IPS-NIHi7 (cell line): ENCODE data around the gene MFSD11.
"Not testable (repeated sequence)": the region's sequence is repeated elsewhere in the genome, so short reads cannot be mapped to it uniquely, and the experiment has no call there.

Experiments
- DNase-seq: peaks from one replicate; pipeline ENCODE4 v3.0.0; 2012; ENCODE audit warnings: mixed read lengths; ENCODE audit errors: extremely low spot score

Gene MFSD11

DNA sequence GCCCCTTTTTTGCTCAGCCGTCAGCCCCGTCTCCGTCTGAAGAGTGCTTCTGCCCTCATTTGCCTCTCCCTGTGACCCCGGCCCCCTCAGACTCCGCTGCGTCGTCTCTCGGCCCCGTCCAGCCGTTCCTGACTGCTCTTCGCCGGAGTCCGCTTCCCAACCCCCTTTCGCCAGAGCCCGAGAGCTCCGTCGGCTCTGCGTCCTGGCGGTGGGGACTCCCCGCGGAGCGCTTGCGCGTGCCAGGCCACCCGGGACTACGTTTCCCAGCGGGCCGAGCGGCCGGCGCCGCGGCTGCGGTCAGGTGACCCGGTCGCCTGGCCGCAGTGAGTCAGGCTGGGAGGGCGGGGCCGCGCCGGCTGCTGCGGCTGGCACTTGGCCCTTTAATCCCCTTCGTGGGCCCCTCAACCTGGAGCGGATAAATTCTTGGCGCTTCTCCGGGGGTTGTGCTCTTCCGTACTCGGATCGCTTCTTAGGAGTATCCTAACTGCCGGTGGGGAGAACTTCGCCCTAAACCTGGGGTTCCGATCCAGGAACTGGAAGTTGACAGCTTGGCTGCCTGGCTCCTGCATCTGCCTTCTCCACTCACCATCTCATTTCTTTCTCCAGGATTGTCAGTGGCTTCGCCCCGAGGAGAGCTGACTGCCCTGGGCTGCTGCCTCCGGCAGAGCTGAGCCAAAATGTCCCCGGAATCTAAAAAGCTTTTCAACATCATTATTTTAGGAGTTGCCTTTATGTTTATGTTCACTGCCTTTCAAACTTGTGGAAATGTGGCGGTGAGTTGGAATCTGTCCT lies at the start of gene MFSD11:
Gene MFSD11 (plus strand): TSS at position 444 of the 792 bp plus-strand sequence. CDS start 234 bp downstream, at position 678.
- peak; percentile 97 for DNase-seq

DNA sequence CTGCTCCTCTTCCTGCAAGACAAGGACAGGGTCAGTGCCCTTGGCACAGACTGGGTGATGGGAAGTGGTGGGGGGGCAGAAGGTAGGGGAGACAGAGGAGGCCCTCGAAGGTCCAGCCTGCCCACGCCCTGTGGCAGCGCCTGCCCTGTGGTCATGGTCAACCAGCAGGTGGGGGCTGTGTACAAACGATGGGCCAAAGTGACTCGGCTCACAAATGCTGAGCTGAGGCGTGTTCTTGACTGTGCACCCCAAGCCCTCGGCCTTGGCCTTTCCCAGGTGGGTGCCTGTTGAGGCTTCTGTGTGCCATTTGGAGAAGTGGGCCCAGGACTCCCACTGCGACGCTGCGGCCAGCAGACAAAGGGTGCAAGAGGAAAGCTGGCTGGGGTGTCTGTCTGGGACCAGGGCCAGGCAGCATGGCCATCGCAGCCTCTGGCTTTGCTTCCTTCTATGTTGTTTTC lies 49.7 kb upstream of the MFSD11 start:
- no peak for DNase-seq

DNA sequence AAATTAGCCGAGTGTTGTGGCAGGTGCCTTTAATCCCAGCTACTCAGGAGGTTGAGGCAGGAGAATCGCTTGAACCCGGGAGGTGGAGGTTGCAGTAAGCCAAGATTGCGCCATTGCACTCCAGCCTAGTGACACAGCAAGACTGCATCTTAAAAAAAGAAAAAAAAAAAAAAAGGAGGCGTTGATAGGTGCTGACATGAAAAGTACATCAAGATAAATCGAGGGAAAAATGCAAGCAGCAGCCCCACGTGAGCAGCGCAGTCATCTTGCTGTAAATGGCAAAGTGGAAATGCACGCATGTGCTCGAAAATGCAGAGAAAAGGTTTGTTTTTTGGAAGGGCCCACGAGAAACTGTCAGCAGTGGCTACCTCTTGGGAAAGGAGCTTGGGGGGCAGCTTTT lies 48.1 kb upstream of the MFSD11 start:
- no peak for DNase-seq

DNA sequence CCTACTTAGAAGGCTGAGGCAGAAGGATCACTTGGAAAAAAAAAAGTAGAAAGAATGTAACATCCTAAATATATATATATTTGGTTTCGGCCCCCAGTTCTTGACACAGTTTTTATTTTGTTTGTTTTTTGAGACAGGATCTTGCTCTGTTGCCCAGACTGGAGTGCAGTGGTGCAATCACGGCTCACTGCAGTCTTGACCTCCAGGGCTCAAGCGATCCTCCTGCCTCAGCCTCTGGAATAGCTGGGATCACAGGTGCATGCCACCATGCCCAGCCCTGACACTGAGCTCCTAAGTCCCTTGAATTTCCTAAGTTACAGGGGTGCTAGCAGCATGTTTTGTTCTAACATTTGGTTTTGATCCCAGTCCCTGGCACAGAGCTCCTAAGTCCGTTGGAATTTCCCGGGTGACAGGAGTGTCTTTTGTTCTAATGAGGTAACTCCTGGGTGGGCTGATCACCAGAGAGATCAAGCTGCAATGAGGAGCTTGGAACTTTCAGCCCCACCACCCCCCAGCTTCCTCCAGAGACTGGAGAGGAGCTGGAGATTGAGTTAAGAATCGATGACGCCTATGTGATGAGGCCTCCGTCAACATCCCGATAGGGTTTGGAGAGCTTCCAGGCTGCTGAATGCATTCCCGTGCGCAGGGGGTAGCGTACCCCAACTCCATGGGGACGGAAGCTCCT lies 47.2 kb upstream of the MFSD11 start:
- DNase-seq = no peak

DNA sequence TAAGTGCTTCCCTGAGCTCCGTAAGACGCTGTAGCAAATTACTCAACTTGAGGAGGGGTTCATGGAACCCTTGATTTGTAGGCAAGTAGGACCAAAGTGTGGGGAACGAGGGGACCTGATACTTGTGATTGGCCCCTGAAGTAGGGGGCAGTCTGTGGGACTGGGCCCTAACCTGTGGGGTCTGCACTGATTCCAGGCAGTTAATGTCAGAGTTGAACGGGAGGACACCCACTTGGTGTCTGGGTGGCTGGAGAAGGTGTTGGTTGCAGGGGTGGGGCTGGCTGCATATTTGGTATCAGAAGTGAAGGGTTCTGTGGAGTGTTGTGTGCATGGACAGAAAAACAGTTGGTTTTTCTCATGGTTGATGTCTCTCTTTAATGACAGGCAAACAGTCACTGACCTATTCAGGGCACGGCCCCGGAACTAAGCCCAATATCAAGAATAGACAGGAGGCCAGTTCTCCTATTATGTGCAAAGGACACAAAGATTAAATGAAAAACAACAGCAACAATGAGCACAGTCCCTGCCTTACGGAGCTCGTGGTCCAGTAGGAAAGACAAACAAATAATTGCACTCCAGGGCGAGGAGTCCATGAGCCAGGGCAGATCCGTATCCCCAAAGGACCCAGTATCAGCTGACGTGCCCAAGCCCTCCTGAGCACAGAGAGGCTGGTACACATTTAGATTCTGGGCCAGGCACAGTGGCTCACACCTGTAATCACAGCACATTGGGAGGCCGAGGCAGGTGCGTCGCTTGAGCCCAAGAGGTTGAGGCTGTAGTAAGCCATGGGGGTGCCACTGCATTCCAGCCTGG lies 46.3 kb upstream of the MFSD11 start:
- no peak for DNase-seq

DNA sequence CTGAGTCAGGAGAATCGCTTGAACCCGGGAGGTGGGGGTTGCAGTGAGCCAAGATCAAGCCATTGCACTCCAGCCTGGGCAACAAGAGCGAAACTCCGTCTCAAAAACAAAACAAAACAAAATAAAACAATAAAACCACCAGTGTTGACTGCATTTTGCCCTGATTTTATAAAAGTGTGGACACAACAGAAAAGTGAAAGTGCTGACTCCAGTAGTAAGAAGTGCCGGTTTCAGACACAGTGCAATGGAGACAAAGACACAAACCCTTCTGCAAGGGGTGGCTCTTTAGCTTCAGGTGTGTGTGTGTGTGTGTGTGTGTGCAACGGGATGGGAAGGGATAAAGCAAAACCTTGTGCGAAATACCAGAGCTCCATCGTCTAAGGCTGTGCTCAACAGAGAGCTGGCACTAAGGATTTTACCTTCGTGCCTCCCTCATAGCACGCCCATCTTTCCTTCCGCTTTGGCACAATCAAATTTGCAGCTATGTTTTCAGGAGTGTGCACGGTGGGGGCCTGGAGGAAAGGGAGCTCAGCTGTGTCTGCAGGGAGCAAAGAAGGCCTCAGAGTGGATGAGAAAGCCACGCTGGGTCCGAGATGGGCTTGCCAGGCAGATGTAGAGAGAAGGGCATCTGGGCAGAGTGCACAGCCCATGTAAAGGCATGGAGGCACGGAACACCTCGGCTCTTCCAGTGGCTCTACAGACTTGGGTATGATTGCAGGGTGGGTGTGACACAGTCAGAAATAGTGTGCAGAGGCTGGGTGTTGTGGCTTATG lies 42.7 kb upstream of the MFSD11 start:
- no peak for DNase-seq

DNA sequence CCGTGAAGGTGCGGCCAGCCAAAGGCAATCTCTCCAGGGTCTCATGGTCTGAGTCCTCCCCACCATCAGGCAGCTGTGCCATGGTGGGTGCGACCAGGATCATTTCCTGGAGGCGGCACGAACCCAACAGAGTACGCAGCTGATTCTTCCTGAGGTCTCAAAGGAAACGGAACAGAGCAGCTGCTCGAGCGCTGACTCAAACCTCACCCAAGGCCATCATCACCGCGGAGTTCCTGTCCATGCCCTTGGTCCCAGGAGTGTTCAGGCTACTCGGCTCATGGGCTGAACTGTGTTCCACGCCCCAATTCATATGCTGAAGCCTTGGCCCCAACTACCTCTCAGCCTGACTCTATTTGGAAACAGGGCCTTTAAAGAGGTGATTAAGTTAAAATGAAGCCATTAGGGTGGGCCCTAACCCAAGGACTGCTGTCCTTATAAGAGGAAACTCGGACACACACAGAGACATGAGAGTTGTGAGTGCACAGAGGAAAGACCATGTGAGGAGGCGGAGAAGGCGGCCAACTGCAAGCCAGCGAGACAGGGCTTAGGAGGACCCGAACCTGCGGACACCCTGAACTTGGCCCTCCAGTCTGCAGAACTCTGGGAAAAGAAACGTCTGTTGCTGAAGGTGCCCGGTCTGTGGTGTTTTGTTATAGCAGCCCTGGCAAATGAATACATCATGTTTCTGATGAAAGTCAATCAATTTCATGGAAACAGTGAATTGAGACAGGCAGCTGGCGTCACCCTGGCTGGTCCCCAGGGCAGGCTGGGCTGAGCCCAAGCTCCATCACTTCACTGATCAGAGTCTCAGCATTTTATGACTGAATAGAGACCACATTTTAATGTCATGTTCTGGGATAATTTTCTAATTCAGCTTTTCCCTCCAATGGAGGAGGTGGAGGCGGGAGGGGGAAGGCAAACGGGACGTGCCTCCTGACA lies 40.9 kb upstream of the MFSD11 start:
- no peak for DNase-seq

DNA sequence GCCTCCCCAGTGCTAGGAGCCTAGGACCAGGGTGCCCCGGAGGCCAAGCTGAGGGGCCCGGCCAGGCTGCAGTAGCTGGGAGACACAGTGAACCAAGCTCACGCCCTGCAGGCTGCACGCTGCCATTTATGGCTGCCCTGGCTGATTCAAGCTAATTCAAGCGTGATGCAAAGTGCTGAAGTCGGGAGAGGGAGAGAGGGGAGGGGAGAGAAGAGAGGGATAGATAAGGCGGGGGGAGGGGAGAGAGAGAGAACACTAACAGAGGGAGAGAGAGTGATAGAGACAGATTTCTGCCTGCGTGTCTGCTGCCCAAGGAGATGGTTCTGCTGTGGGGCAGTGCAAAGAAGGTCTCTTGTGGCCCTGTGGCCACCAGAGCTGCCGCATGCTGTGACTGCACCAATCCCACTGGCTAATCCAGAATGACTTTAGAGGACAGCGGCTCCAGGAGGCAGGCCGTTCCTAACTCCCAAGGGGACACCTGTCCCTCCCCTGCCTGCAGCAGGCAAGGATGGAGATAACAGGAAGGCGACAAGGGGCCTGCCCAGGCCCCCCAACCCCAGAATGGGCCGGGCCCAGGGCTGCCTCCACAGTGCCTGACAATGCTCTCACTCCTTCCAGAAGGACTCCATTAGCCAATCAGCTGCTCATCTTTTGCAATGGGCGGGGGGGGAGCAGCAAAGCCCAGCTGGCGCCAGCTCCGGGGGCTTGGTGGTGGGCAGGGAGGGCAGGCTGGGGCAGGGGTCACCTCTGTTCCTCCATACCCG lies 40.0 kb upstream of the MFSD11 start:
- no peak for DNase-seq

DNA sequence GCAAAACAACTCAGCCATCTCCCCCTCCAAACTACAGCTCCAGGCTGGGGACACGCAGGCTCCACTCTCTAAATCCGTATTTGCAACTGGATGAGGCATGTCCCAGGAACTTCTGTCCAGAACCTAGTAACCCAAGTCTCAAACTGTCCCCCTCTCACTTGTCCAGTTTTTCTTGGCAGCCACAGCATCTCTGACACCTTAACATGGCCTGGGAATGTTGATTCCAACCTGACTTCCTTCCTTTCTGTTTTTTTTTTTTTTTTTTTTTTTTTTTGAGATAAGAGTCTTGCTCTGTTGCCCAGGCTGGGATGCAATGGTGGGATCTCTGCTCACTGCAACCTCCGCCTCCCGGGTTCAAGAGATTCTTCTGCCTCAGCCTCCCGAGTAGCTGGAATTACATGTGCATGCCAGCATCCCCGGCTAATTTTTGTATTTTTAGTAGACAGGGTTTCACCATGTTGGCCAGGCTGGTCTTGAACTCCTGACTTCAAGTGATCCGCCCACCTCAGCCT lies 39.4 kb upstream of the MFSD11 start:
- DNase-seq = not testable (repeated sequence)

DNA sequence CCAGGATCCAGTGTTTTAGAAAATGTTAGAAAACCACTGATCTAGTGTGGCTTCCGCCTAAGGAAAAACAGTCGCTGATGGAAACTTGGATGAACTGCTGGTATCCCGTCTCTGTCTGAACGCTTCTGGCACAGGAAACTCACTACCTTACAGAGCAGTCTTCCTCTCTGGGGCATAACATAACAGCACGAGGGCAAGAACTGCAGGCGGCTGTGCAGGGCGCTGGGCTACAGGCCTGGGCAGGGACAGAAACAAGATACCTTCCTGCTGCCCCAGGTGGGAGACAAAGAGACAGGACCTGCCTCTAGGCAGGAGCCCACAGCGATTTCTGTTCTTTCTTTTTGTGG lies 37.7 kb upstream of the MFSD11 start:
- DNase-seq = no peak

DNA sequence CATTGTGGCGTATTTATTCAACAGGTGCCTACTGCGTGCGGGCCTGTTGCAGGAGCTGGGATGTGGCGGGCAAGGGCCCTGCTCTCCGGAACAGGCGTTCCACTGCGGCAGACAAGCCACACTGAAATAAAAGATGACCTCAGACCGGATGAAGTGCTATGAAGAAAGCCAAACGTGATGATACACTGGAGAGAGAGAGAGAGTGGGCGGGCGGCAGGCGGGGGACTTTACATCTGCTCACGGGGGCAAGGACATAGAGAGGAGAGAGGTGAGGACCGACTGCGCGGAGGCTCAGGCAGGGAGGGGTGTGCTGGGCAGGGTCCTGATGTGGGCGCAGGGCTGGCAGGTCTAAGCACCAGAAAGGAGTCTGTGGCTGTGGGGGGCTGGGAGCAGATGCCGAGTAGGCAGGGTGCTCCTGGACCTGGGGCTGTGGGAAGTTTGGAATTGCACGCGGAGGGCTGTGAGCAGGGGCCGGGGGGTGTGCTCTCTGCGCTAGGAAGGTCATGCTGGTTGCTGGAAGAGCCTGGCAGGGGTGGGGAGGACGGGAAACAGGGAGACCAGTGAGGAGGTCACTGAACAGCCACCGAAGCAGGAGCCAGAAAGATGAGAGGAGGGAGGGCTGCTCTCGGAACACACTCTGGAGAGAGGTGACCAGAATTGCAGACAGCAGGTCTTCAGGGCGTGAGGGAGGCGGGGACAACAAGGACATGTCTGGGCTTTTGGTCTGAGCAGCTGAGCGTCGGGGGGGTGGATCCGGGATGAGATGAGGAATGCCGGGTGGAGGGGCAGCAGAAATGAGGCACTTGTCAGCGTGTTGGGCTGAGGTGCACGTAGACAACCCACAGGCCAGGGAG lies 37.1 kb upstream of the MFSD11 start:
- peak; percentile 50 for DNase-seq

DNA sequence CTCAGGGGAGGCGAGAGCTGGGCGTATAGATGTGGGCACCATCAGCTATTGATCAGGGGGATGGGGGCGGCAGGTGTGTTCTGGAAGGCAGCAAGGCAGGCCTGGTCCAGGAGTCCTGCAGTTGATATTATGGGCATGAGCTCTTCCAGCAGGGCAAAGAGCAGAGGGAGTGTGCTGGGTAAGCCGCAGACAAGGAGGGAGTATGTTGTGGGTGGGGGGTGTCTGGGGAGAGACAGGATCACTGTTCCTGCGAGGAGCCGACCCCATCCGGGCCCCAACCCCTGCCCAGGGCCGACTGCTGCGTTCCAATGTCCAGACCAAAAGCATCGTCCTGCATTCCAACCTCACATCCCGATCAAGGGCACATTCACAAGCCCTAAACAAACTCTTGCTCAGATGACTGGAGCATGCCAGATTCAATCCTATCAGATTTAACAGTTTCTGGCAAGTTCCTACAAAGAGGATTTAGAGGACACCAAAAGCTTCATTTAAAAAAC lies 36.4 kb upstream of the MFSD11 start:
- DNase-seq = no peak

DNA sequence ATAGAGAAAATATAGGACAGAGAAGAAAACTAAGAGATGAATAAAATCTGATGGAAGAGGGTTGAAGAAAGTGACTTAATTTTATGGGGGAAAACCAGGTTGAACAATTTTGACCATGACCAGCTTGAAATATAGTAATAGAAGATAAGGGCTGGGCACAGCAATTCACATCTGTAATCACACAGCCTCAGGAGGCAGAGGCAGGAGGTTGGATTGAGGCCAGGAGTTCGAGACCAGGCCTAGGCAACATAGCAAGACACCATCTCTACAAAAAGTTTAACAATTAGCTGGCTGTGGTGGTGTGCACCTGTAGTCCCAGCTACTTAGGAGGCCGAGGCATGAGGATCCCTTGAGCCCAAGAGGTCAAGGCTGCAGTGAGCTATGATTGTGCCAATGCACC lies 35.8 kb upstream of the MFSD11 start:
- no peak for DNase-seq

DNA sequence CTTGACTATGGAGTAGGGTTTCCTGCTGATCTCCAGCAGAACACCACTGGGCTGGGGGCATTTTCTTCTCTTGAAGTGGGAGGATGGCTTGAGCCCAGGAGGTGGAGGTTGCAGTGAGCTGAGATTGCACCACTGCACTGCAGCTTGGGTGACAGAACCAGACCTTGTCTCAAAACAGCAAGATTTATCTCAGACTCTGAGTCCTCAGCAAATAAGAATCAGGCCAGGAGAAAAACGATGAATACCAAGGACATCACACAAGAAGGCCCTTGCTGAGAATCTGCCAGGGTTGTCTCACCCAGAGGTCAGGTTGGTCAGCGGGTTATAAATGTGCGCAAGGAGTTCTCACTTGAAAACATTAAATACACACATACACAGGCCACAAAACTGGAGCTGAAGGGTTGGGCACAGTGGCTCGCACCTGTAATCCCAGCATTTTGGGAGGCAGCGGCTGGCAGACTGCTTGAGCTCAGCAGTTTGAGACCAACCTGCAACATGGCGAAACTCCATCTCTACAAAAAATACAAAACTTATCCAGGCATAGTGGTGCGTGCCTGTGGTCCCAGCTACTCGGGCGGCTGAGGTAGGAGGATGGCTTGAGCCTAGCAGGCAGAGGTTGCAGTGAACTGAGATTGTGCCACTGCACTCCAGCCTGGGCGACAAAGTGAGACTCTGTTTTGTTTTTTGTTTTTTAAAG lies 34.8 kb upstream of the MFSD11 start:
- no peak for DNase-seq

DNA sequence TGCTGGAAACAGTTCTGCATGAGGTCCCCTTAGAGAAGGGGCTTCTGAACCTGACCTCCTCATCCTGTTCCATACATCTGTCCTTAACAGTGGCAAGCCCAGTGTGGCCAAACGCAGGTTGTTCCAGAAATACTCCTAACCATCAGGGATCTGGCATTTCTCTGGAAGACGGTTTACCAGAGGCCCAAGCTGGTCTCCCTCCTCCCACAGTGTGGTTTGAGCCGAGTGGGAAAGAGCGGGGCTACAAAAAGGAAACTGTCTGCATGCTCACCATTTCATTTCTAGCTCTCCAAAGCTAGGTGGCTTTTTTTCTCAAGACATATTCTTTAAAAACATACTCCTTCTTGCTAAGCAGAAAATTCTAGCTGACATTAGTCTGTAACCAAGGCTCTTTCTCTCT lies 33.1 kb upstream of the MFSD11 start:
- no peak for DNase-seq

DNA sequence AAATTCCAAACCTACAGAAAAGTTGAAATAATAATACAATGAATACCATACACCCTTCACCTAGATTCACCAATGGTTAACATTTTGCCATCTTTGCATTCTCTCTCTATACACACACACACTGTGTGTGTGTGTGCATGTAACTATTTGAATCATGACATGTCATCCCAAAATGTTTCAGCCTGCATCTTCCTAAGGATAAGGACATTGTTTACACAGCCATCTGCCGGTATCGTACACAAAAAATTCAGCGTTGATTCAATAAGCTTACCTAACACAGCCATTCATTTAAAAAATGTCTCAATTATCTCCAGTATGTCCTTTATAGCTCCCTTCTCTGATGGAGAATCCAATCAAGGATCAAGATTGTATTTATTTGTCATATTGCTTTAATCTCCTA lies 31.1 kb upstream of the MFSD11 start:
- no peak for DNase-seq

DNA sequence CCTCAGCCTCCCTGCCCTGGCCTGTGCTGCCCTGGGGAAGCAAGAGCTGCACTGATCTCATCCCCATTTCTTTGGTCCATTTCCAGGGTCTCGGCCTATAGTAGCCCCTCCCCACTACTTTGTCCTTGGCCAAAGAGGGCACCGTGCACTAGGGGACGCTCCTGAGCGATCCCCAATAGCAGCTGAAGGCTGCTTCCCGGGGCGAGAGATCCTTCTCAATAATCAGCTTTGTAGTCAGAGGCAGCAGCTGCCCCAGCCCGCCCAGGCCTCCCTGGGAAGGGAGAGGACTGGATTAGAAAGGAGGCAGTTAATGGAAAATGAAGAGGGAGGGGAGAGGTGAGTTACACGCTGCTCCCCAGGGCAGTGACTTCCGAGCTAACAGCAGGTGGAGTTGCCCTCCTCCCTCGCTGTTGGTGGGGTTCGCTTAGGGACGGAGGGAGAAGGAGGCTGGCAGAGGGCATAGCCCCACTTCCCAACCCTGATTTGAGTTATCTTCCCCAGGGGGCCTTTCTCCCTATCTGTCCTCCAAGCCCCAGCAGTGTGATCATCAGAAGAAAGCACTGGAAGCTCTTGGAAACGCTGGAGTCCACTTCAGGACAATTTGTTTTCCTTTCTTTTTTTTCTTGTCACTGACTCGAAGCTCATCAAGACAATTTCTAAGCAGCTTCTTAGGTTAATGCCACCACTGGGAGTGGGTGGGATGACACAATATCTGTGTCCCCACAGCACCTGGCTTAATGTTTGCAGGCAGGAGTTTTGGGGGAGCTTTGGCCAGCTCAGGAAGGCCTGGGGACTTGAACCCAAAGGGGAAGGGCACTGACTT lies 29.7 kb upstream of the MFSD11 start:
- DNase-seq = peak; percentile 87
